Measurements from ENCODE around the gene GLYAT.

GLYAT gene

GRCh38 chr11:58731819-58732218 lies at the start of gene GLYAT:
Gene GLYAT (minus strand): TSS chr11:58731943. CDS start chr11:58724496, 7,447 bp downstream.
- Histone ChIP-seq H3K79me2 (ENCODE audit: low read length) (no peaks in the 10 kb centered on the region), H3K36me3 (replicated peaks; ENCODE audit: low read depth, low read length) (no peaks in the 10 kb centered on the region), H3K4me1 (ENCODE audit: low read length) (peaks cover 6% of the 10 kb centered on the region), H3K4me2 (ENCODE audit: low read length) (no peak within 1 kb of the TSS), H3K27ac (ENCODE audit: low read length) (no peak within 1 kb of the TSS), H3K9me3 (ENCODE audit: insufficient read depth, low read length) (no peaks in the 10 kb centered on the region), H3K9ac (ENCODE audit: low read length) (no peak within 1 kb of the TSS), H3K27me3 (ENCODE audit: low read depth, low read length) (no peaks in the 10 kb centered on the region), H4K20me1 (ENCODE audit: insufficient read depth, low read length) (no peaks in the 10 kb centered on the region), H2AFZ (ENCODE audit: low read depth, low read length) (no peak within 1 kb of the TSS), H3K4me3 (ENCODE audit: low read length) (no peak within 1 kb of the TSS)
- no peak for TF ChIP-seq EZH2phosphoT487 (IDR thresholded peaks at IDR 0.05; ENCODE audit: low read depth)

DNA sequence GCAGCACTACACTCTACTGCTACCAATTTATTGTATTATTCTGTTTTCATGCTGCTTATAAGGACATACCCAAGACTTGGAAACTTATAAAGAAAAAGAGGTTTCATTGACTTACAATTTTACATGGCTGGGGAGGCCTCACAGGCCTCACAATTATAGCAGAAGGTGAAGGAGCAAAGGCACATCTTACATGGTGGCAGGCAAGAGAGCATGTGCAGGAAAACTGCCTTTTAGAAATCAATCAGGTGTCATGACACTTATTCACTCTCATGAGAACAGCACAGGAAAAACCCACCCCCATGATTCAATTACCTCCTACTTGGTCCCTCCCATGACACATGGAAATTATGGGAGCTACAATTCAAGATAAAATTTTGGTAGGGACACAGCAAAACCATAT lies 49.6 kb upstream of the GLYAT start:
- Histone ChIP-seq H3K4me1 (ENCODE audit: low read length) (no peaks in the 10 kb centered on the region), H3K27ac (ENCODE audit: low read length) (no peak overlapping the region), H3K9ac (ENCODE audit: low read length) (no peak overlapping the region), H3K4me3 (ENCODE audit: low read length) (no peak overlapping the region), H3K27me3 (ENCODE audit: low read depth, low read length) (no peaks in the 10 kb centered on the region), H4K20me1 (ENCODE audit: insufficient read depth, low read length) (no peaks in the 10 kb centered on the region), H3K9me3 (ENCODE audit: insufficient read depth, low read length) (no peaks in the 10 kb centered on the region), H2AFZ (ENCODE audit: low read depth, low read length) (no peak overlapping the region), H3K4me2 (ENCODE audit: low read length) (no peak overlapping the region), H3K79me2 (ENCODE audit: low read length) (no peaks in the 10 kb centered on the region), H3K36me3 (replicated peaks; ENCODE audit: low read depth, low read length) (no peaks in the 10 kb centered on the region)
- TF ChIP-seq EZH2phosphoT487 (IDR thresholded peaks at IDR 0.05; ENCODE audit: low read depth) (no peak), CTCF (IDR thresholded peaks at IDR 0.05; ENCODE audit: low read depth, low read length) (no peak)

GRCh38 chr11:58780578-58780977 lies 48.8 kb upstream of the GLYAT start:
- Histone ChIP-seq H3K79me2 (ENCODE audit: low read length) (no peaks in the 10 kb centered on the region), H3K9ac (ENCODE audit: low read length) (no peak overlapping the region), H3K4me1 (ENCODE audit: low read length) (no peaks in the 10 kb centered on the region), H4K20me1 (ENCODE audit: insufficient read depth, low read length) (no peaks in the 10 kb centered on the region), H3K9me3 (ENCODE audit: insufficient read depth, low read length) (no peaks in the 10 kb centered on the region), H2AFZ (ENCODE audit: low read depth, low read length) (no peak overlapping the region), H3K27me3 (ENCODE audit: low read depth, low read length) (no peaks in the 10 kb centered on the region), H3K4me2 (ENCODE audit: low read length) (no peak overlapping the region), H3K4me3 (ENCODE audit: low read length) (no peak overlapping the region), H3K36me3 (replicated peaks; ENCODE audit: low read depth, low read length) (no peaks in the 10 kb centered on the region), H3K27ac (ENCODE audit: low read length) (no peak overlapping the region)
- TF ChIP-seq CTCF (IDR thresholded peaks at IDR 0.05; ENCODE audit: low read depth, low read length) = no peak
- no peak for TF ChIP-seq EZH2phosphoT487 (IDR thresholded peaks at IDR 0.05; ENCODE audit: low read depth)

DNA sequence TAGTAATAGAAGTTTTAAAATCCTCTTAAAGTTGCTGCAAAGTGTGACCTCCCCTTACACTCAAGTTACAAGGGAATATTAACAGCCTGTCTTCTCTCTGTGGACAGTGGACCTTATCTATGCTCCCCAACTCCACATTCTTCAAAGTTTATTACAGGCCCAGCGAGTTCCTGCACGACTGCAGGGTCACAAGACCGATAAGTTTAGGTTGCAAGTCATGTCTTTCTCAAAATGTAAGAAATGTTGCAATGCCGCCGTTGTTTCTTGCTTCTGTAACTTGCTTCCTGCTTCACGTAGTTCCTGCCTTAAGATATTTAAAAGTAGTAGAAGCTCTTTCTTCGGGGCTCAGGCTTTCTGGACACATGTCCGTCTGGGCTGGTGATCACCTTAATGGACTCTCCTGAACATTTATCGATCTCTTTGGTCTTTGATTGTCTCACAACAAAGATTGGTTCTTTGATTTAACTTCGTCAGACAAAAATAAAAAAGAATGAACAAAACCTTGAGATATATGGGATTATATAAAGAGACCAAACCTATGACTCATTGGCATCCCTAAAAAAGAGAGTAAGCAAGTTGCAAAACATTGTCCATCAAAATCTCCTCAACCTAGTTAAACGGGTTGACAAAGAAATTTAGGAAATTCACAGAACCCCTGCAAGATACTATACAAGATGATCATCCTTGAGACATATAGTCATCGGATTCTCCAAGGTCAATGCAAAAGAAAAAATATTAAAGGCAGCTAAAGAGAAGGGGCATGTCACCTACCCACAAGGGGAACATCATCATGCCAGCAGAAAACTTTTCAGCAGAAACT lies 45.4 kb upstream of the GLYAT start:
- Histone ChIP-seq H3K4me1 (ENCODE audit: low read length) (no peaks in the 10 kb centered on the region), H3K27ac (ENCODE audit: low read length) (no peak overlapping the region), H2AFZ (ENCODE audit: low read depth, low read length) (no peak overlapping the region), H3K9me3 (ENCODE audit: insufficient read depth, low read length) (no peaks in the 10 kb centered on the region), H3K36me3 (replicated peaks; ENCODE audit: low read depth, low read length) (no peaks in the 10 kb centered on the region), H3K4me3 (ENCODE audit: low read length) (no peak overlapping the region), H3K27me3 (ENCODE audit: low read depth, low read length) (no peaks in the 10 kb centered on the region), H3K79me2 (ENCODE audit: low read length) (no peaks in the 10 kb centered on the region), H4K20me1 (ENCODE audit: insufficient read depth, low read length) (no peaks in the 10 kb centered on the region), H3K4me2 (ENCODE audit: low read length) (no peak overlapping the region), H3K9ac (ENCODE audit: low read length) (no peak overlapping the region)
- TF ChIP-seq CTCF (IDR thresholded peaks at IDR 0.05; ENCODE audit: low read depth, low read length) (no peak), EZH2phosphoT487 (IDR thresholded peaks at IDR 0.05; ENCODE audit: low read depth) (no peak)
